ENCODE data around the gene DHCR24. TPM values are rescaled to one million over a fixed set of nuclear protein-coding genes. Genes with fewer than 3 reads are reported as not detected.

DHCR24 gene
- total RNA-seq, 1 donor from 2014 or later = 258 TPM

DNA sequence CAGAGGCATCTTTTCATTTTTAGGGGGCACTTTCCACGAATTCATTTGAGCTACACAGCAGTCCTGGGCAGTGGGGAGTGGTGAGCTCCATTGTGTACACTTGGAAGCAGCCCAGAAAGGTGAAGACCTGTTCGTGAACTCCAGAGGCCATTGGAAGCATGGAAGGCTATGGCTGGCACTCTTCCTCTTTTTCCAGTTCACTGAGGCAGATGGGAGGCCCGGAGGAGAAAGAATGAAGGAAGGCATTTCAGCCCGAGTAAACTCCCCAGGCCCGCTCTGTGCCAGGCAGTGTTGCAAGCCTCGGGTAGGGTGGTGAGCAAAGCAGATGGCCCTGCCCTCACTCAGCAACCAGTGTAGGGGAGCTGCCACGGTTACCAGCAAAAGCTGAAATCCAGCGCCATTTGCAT, 673 bp upstream of the DHCR24 start:
- TF ChIP-seq, protein P1, sequence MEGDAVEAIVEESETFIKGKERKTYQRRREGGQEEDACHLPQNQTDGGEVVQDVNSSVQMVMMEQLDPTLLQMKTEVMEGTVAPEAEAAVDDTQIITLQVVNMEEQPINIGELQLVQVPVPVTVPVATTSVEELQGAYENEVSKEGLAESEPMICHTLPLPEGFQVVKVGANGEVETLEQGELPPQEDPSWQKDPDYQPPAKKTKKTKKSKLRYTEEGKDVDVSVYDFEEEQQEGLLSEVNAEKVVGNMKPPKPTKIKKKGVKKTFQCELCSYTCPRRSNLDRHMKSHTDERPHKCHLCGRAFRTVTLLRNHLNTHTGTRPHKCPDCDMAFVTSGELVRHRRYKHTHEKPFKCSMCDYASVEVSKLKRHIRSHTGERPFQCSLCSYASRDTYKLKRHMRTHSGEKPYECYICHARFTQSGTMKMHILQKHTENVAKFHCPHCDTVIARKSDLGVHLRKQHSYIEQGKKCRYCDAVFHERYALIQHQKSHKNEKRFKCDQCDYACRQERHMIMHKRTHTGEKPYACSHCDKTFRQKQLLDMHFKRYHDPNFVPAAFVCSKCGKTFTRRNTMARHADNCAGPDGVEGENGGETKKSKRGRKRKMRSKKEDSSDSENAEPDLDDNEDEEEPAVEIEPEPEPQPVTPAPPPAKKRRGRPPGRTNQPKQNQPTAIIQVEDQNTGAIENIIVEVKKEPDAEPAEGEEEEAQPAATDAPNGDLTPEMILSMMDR (conservative IDR thresholded peaks at IDR 0.05; ENCODE audit: low read depth, low read length) = no peak
- H3K4me3 ChIP-seq (ENCODE audit: low read depth, low read length) = peak overlapping the region; percentile 93
- DNase-seq (ENCODE audit: low read depth) = no peak

DNA sequence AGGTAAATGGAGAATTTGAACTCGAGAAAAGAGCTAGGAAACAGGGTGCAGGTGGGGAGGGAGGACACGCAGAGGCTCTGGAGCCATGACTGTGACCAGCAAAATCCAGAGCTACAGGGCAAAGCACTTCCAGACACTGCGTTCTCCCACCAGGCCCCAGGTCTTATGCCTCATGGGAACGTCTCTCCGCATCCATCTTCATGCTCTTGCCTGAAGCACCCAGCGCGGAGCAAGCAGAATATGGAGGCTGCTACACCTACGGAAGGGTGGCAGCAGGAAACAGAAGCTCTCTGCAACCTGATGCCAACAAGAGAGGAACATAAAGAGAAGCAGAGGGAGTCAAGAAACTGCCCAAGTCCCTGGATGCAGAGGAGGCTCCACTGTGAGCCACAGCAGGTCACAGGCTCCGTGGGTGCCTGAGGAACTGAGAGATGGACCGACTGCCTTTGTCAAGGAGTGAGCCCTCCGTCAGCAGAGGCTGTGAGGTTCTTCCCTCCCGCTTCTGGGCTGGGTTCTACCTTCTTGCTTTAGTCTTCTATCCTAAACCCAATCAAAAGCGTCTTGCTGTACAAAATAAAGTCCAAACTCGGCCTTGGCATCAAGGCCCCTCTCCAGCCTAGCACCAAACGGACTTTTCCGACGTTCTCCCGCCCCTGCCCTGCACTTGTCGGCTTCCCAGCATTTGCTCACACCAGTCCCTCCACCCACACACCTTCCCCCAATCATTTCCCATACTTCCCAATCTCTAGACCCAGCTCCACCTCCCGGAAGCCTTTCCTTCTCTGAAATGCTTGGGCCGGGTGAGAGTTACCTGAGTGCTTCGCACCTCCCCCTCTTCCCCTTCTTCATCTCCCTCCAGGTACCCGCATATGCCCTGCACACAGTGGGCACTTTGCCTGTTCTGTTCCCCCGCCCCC, 930 bp downstream of the DHCR24 start:
- DNase-seq (ENCODE audit: low read depth) = no peak
- peak overlapping the region; percentile 93 for H3K4me3 ChIP-seq (ENCODE audit: low read depth, low read length)
- TF ChIP-seq, protein P1 (conservative IDR thresholded peaks at IDR 0.05; ENCODE audit: low read depth, low read length) = no peak

DNA sequence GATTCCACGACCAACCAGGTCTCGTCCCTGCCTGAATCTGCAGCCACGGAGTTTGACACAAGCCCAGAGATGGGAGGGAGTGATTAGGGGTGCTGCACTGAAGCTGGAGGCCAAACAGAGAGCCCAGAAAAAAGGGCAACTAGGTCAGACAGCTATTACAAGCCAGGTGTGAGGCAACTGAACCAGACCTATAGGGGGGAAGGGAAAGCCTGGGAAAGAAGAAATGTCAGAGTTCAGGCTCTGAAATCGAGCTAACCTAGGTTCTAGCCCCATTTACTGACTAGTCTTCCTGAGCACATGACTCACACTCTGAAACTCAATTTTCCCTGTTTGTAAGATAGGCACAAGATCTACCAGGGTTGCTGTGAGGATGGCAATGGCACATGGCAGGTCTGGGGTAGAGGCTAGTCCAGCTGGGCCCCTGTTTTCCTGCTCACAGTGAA, 1.7 kb downstream of the DHCR24 start:
- H3K4me3 ChIP-seq (ENCODE audit: low read depth, low read length) = peak overlapping the region; percentile 93
- TF ChIP-seq, protein P1 (conservative IDR thresholded peaks at IDR 0.05; ENCODE audit: low read depth, low read length) = no peak
- DNase-seq (ENCODE audit: low read depth) = no peak

DNA sequence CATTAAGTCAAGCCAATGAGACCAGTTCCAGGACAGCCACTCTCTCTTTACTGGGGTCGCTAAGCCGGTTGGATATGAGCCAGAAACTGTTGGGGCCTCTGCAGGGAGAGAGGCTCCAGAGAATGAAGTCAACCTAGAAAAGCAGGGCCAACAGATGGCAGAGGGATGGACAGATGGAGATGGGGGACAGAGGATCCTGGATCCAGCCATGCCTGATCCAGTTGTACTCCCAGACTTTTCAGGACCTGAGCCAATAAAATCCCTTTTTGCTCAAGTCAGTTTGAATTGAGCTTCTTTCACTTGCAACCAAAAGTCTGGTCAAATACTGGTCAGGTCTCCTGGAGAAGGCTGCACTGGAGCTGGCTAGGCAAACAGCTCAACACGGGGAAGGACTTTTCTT, 2.2 kb downstream of the DHCR24 start:
- H3K4me3 ChIP-seq (ENCODE audit: low read depth, low read length) = peak overlapping the region; percentile 93
- DNase-seq (ENCODE audit: low read depth) = no peak
- TF ChIP-seq, protein P1 (conservative IDR thresholded peaks at IDR 0.05; ENCODE audit: low read depth, low read length) = no peak

DNA sequence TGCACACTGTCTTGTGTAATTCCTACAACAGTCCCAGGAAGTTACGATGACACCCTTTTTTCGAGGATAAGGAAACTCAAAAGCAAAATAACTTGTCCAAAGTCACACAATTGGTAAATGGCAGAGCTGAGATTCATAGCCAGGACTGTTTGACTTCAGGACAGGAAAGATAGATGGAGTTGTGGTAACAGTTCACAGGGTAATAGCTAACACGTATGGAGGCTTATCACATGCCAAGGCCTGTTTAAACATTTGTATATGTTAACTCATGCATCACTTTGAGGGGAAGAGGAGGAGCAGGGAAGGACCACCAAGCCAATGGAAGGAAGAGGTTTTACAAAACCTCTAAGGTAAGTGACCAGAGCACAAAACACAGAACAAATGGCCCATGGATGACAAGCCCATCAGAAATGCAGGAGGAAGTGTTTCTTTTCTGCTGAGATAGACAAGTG, 2.8 kb downstream of the DHCR24 start:
- TF ChIP-seq, protein P1 (conservative IDR thresholded peaks at IDR 0.05; ENCODE audit: low read depth, low read length) = no peak
- DNase-seq (ENCODE audit: low read depth) = no peak
- peak overlapping the region; percentile 93 for H3K4me3 ChIP-seq (ENCODE audit: low read depth, low read length)

DNA sequence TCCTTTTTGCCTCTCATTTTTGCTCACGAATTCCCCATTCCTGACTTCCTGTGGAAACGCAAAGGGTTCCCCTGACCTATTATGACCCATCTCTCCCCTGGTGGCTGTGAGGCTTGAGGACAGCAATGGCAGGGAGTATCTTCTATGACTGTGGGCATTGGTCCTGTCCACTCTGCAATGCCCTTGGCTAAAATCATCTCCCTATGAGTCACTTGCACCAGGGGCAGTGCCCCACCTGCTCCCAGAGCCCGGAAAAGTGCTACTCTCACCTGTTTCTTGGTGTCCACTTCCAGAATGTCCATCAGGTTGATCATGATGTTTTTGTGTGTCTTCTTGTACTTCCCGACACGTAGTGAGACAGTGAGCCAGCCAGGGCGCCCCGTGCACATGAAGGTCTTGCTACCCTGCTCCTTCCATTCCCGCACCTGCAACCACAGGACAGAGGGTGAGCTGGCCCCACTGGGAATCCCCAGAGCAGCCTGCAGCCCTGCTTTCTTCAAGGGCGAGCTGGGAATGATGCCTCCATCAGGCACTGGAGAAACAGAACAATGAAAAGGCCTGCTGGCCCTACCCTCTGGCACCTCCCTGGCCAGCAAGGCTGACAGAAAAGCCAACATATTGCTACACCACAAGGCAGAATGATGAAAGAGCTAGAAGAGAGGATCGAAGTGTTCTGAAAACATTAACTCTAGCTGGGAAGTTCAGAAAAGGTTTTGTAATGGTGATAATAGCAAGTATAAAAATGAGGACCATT, 3.5 kb downstream of the DHCR24 start:
- H3K4me3 ChIP-seq (ENCODE audit: low read depth, low read length) = peak overlapping the region; percentile 93
- DNase-seq (ENCODE audit: low read depth) = no peak
- TF ChIP-seq, protein P1 (conservative IDR thresholded peaks at IDR 0.05; ENCODE audit: low read depth, low read length) = no peak
